Hepatic stellate cell (primary cell): Measurements from ENCODE around the gene SEC61B.
A peak's percentile ranks its signal among the peaks of the same experiment; 100 is the strongest.

Experiments used
- DNase-seq: peaks from one replicate; pipeline ENCODE4 v3.0.0; 2011; ENCODE audit warnings: low spot score

Gene SEC61B

DNA sequence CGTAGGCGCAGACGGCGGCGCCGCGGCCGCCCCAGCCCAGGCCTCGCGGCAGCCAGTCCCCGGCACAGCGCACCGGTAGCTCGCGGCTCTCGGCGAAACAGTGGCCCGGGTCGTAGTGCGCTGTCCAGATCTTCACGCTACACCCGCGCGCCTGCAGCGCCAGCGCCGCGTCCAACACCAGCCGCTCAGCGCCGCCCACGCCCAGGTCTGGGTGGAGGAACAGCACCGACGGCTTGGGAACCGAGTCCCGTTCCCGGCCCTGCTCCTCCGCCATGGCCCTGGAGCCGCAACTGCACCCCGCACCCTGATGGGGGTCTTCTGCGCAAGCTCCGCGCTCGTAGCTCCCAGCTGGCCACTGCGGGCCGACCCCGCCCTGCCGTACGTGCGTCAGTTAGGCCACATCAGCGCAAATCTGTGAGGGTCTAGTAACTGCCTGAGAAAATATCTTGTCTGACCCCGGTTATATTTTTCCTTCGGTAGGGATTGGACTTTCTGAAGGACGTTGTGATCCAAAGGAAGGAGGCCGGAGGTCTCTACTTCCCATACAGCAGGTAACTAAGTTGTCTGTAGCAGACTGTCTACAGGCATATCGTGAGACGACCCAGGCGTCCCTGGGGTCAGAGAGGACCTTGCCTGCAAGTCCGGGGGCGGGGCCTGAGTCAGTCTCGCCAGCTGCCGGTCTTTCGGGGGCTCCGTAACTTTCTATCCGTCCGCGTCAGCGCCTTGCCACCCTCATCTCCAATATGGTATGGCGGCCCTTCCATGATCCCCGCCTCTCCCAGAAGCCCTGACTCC, at the start of gene SEC61B, which contains the start of gene ALG2:
SEC61B (plus strand) TSS at position 662 of the 795 bp plus-strand sequence; CDS start at position 744, 82 bp downstream.
ALG2 (minus strand) TSS at position 322 of the 795 bp plus-strand sequence; CDS start at position 274, 48 bp downstream.
- peak; percentile 97 for DNase-seq

DNA sequence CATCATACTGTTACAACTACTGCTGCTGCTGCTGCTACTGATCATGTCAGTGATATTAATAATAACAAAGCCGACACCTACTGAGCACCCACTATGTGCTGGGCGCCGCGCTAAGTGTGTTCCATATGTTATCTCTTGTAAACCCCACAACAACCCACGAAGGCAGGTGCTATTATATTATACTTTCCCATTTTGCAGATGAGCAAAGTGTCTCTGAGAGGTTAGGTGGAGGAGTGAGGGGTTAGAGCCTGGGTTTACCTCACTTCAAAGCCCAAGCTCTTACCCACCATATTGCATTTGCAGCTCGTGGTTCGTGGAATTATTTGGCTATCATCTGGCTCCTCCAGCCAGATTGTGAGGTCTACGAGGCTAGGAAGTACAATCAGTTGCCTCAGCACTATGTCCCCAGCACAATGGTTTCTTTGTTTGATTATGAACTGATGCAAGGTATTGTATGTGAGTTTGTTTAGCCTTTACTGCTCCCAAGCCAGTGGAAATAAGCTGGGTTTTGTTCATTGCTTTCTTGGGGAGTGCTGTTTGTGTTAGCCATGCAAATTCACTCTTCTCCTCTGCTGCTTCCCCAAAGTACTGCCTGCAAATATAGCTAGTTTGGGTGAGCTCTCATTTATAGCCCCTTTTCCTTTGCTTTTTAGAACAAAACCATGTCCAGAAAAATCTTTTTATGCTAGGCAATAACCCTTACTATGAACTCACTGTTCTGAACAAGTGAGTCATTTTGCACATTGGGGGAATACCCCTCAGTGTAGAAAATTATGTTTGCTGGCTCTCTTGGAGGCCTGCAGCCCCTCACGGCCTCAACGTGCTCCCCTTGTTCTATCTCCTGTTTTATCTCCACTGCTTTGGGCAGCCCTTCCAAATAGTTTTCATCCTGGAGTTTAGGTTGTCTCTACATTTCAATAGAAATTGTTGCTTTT, 48.2 kb upstream of the SEC61B start:
- no peak for DNase-seq

DNA sequence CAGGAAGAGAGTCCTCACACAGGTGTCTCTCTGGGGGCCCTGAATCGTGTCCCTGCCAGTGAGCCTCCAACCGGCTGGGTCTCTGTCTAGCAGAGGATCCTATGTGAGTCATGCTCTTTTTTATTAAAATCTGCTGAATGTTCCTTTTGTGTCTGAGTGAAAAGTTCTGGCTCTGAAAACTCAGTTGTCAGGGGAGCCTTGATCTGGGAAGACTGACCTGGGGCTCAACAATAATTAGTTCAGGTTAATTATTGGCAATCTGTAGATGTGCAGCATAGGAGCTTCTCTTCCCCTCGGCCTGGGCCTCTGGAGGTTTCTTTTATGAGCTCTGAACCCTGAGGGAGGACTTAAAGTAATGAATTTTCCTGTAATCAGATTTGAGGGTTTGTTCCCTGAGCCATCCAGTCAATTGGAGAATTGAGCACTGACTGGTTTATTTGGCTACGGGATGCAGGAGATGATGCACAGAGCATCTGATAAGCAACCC, 45.5 kb upstream of the SEC61B start:
- no peak for DNase-seq

DNA sequence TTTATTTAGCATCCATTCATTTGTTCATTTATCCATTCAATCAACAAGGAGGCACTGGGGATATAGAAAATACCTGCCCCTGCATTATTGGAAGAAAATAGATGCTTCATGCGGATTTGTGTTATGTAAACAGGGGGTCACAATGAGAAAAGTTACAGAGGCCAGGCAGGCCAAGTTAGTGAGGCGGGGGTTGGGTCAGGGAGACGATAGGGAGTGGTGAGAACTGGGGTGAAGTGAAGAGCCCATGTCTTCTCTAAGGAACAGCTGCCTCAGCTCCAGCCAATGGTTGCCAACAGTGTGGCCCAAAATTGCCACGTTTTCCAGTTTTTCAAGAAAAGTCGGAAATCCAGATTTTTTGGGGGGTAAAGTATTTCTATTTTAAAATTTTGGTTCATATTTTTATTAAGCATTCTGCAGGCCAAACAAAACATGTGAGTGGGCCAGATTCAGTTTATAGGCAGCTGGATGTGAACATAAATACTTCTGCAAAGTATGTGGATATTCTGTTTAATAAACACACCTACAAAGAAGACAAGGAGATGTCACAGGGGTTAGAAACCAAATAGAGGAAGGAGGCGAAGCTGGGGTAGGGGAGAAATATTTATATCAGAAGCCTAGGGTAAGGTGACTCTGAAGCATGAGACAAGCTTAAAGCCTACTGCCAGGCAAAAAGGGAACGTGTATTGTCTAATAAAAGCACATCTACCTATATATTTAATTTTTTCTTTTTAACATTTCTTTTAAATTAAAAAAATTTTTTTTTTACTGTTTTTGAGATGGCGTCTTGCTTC, 44.3 kb upstream of the SEC61B start:
- DNase-seq: no peak

DNA sequence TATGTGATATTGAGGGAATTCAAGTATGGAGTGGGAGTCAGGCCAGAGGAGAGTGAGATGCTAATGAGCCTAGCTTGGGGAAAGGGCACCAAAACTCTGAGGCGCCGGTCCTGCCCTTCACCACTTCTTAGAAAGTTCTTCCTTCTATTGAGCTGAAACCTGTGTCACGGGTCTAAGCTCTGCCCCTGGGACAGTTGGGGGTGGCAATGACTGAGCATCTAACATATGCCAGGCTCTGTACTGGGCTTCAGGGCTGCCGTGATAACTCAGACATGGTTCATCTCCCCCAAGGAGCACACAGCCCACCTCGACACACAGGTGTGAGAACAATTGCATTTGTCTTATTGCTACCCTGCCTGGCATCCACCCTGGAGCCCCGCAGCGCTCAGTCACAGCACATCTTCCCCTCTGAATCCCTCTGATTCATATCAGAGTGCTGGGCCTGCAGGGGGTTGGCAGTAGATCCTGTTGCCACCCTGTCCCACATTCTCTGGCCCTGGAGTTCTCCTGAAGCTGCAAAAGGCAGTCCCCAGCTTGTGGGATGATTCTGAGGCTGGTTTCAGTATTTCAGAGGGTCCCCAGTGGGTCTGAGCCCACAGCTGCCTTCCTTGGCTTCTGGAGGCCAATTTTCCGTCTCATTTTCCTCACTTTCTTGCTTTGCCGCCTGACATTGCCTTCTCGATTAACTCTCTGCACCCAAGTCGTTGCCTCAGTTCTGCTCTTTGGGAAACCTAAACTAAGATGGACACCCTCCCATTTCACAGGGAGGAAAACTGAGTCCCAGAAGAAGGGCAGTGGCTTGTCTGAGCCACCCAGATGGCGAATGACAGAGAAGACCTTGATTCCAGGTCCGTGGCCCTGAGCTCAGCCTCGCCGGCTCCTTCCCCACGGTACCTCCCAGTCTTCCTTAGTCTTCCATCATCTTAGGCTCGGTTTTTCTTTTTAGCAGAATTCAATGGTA, 42.9 kb upstream of the SEC61B start:
- no peak for DNase-seq

DNA sequence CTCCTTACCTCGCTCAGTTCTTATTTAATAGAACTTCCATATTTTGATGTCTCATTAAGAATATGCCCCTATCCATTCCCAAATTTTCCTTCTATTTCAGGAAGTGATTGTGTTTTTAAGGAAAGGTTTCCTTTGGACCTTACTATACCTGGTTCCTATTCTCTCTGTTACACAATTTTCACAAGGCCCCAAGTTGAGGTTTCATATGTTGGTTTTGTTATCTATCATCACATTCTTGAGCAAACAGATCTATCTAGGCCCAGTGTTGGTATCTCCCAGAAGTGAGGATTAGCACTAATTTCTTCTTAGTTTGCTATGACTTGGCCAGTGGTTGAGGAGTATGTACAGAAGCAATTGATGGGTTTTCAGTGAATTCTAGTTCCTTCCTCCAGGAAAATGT, 41.9 kb upstream of the SEC61B start:
- DNase-seq: no peak

DNA sequence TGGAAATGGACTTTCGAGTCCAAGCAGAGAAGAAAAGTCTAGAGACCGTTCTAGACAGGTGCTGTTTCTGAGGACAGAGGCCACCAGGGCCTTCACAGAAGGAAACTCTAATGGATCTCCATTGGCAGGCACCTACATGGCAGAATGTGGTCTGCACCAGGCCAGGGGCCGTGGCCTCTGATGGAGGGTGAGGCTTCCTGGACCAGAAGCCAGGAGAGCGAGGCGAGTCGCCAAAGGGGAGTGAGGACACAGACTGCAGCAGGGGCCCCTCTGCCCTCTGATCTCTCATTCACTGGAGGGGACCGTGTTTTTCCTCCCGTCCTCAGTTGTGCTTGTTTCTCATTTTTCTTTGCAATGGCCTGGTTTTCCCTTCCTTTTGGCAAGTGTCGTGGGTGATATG, 41.4 kb upstream of the SEC61B start:
- DNase-seq: no peak

DNA sequence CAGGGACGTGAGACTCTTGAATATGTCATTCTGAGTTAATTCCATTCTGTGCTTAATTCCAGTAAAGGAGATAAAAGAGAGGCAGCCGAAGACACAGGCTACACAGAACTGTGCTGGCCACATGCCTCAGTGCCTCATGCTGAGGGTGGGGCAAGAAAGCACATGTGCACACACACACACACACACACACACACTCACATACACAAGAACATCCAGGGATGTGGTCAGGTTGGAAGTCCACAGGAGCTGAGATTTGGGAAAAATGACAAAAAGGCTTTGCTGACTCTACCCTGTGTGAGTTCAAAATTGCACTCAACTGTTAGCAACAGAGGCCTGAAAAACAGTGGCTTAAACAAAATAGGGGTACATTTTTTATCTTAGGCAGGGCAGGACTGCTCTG, 40.9 kb upstream of the SEC61B start:
- no peak for DNase-seq

DNA sequence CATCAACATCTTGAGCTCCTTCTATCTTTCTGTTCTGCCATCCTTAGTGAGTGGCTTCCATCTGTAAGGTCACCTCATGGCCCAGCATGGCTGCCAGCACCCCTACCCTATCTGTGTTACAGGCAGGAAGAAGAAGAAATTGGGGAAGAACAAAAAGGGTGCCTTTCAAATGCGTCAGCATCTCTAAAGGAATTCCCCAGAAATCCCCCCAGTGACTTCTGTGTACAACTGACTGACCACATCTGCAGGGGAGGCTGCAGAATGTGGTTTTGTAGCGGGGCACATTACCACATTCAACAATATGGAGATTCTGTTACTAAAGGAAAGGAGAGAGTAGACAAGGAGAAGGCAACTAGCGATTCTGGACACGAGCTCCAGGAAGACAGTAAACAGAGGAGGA, 40.5 kb upstream of the SEC61B start:
- no peak for DNase-seq

DNA sequence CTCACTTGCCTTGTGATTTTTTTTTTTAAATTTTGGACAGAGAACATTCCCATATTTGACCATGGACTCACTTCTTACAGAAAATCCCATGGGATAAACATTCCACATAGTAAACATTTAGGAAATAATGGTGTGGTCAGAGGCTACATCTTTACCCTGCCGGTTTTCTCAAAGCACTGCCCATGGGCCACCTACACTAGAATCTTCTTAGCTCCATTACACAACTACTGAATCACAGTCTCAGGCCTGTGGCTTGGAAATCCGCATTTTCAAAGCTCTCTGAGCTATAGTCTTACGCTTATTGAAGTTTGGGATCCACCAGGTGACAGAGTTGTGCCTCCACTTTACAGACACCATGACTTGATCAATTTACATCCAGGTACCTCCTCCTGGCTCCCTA, 39.7 kb upstream of the SEC61B start:
- DNase-seq: no peak

DNA sequence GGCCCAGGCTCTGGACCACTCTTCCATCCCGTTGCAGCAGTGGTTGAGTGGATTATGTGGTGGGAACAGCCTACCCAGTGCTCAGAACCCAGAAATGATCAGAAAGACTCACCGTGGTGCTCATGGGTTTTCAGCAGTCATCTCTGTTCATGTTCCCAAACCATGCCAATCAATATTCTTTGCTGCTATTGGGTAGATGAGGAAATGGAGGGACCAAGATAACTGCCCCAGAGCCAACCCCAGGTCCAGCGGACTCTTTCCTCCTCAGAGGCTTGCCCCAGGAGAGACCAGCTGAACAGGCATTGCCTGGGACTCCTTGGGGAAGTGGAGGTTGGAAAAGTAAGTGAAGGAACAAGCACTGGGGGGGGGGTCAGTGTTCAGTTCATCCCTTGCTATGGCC, 38.5 kb upstream of the SEC61B start:
- DNase-seq: no peak

DNA sequence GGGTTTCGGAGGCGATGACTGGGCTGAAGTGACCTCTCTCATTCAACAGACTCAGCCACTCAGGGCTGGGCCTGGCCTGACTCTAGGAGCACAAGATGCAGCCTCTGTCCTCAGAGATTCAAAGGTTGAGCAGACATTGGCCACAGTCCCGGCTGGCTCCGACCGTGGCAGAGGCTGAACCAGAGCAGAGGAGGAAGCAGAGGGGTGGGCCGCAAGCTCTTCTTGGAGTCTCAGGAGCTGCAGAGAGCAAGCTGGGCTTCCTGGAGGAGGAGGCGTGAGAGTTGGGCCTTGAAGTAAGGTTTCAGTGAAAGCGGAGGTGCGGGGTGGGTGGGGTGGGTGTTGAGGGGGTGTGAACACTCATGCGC, 38.0 kb upstream of the SEC61B start:
- no peak for DNase-seq

DNA sequence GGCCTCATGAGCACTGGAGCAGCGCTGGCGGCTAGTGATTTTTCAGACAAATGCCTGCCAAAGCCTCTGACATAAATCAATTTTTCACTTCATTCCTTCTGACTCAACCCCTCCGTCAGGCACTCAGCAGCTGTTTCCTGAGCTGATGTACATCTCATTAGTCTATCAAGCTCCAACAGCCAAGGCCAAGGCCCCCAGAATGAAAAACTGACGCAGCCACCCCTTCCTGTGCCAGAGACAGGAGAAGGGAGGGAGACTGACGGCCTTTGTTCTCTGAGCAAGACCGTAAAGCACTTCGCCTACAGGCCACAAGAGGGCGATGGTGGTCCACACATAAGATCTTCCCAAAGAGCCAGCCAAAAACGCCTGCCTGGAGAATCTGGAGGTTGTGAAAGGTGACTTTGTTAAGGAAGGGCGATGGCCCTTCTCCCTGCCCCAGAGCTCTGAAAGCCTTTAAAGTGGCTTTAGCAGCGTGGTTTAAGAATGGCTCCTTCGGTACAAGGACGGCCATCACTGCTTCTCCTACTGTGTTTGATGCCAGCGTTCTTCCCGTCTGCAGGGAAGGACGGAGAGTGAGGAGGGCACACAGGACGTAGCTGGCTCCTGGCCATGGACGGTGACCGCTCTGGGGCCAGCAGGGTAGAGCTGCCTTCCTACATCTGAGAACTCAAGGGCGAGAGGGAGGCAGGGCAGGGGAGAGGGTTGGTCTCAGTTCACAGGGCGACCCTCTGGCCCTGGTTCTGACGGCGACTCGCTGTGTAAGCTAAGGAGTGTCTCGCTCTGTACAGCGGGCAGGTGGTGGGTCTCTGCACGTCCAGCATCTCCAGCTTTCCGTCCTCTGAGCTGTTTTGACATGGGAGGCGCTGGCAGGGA, 37.4 kb upstream of the SEC61B start:
- peak; percentile 72 for DNase-seq

DNA sequence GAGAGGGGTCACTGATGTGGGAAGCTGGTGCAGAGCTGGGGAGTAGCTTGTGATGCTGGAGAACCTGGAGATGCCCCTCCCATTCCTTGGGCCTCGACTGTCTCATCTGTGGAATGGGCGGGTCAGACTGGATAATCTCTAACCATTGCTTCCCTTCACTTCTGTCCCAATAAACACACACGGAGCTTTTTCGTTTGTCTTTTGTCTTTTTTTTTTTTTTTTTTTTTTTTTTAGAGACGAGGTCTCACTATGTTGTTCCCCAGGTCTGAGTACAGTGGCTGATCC, 36.8 kb upstream of the SEC61B start:
- no peak for DNase-seq

DNA sequence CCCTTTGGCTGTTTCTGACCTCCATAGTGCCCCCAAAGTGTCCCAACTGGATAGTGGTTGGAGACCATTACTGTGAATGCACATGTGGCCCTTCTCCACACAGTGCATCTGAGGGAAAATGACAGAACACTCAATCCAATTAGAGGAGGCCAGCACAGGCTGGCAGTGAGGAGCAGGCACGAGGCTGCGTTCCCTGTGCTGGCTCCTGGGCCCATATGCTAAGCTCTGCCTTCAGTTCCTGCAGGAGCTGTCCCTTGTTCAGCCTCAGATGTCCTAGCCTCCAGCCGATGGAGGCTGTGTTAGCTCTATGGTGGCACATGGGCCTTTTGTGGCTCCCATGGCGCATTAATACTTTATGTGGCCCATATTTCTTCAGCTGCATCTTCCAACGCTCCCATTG, 36.1 kb upstream of the SEC61B start:
- DNase-seq: no peak

DNA sequence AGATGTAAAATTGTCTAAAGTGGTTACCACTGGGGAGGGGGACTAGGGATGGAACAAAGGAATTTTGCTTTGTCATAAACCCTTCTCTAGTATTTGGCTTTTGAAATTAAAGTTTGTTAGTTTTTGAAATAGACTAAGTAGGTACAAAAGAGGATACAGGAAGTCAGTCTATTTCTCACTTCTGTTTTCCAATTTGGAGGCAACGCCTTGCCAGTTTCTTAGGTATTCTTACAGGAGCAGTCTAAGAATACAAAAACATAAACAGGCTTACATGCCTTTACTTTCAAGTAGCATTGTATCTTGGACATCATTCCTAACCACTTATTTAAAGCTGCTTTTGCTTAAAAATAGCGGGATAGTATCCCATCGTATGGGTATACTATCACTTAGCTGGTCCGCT, 34.8 kb upstream of the SEC61B start:
- DNase-seq: no peak

DNA sequence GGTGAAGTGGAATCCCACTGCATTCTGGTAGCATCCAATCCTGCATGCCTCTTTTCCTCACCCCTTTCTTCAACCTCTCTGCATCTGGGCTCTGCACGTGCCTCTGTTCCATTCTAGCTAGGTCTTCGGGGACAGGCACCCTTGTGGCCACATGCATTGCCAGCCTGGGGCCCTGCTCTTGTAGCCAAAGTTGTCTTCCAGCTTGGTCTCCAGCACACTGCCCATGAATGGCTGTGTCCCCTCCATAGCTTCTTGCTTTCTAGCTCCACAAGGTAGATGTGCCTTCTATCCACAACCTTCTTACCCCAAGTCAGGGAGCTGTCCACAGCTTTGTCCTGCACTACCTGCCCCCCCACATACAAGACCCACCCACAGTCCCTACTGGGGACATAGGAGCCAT, 32.9 kb upstream of the SEC61B start:
- no peak for DNase-seq

DNA sequence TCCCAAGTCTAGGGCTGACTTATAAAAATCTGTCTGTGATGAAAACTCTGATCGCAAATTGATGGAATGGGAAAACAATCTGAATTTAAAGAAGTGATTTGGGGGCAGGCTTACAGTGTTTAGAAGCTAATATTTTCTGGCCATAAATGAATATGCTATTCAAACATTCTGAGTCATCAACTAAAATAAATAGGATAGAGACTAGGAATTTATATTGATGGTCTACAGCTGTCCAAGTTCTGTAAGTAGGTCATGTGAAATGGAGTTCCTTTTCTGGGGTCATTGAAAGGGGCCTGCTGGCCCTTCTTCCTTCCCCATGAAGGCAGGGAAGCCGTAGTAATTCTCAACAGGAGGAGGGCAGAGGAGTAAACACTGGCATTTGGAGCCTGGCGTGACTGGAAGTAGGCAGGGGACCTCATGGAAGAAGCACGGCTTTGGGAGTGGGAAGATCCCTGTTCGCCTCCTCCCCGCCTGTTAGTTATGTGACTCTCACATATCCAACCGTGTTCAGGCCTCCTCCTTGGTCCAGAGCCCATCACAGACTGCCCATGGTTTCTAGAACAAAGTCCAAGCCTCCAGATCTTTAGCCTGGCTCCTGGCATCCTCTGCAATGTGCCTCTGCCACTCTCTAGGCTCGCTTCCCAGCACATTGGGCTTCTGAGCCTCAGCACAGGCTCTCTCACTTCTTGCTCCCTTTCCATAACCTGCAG, 32.0 kb upstream of the SEC61B start:
- DNase-seq: peak; percentile 44

DNA sequence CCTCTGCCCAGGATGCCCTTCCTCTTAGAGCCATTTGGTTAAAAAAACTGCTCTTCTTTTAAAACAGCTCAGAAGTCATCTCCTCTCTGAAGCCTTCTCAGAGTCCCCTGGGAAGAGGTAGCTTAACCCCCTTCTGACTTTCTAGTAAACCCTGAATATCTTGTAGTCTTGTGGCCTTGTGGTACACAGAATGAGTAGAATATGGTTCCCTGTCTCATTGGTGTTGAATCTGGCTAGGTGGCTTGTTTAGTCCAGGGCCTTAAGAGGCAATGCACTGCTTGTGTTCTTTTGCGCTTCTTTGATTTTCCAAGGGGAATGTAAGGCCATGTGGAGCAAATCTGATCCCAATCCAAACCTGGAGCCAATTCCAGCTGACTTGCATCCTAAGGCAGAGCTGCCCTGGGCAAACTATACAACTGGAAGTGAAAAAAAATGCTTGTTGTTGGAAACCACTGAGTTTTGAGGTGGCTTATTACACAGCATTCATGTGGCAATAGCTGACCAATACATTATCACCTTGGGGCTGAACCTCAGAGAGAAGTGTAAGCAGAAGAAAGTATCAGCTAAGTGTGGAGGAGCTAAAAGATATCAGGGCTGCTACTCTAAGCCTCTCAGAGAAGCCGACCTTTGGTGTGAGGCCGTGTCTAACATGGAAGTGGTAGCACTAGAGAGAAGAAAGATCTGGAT, 31.3 kb upstream of the SEC61B start:
- no peak for DNase-seq
